H1 (cell line): ENCODE measurements around the gene COMP. TPM values are rescaled to one million over a fixed set of nuclear protein-coding genes. Genes with fewer than 3 reads are reported as not detected.

Experiments used
- CTCF ChIA-PET: fragments of 300-600 bp; sonication (Branson Sonifier 250); formaldehyde crosslinking; loops from one replicate; lab custom pipeline; 2021; ENCODE audit not compliant: partially characterized antibody; lab: Charles Lee
- POLR2A ChIA-PET: fragments of 300-600 bp; sonication (Branson Sonifier 250); formaldehyde crosslinking; loops from one replicate; lab custom pipeline; 2021; ENCODE audit warnings: inconsistent platforms; ENCODE audit not compliant: partially characterized antibody; lab: Charles Lee
- DNase-seq, 2 experiments: peaks; one replicate each; pipeline versions ENCODE4 v3.0.0 to v3.0.0-alpha.2; 2010 to 2022; ENCODE audit warnings: low spot score in 2 of 2, low read depth in 1 of 2, mixed read lengths in 1 of 2
- FAIRE-seq: peaks from 2 replicates; lab custom pipeline; 2011; peaks lifted over from hg19 to GRCh38; lab: Jason Lieb, UNC
- H2AFZ ChIP-seq: 2 replicates; pipeline ENCODE4 v1.8.1; 2012; ENCODE audit warnings: low read length, inconsistent platforms
- H2AK5ac ChIP-seq: 2 replicates; pipeline ENCODE4 v1.6.1; 2013; ENCODE audit warnings: low read depth, low read length
- H2BK120ac ChIP-seq: replicated peaks from 2 replicates; pipeline ENCODE3; 2013; ENCODE audit warnings: low read depth, low read length, inconsistent platforms
- H2BK12ac ChIP-seq: 2 replicates; pipeline ENCODE4 v1.6.1; 2013; ENCODE audit warnings: low read depth, low read length
- H2BK15ac ChIP-seq: 2 replicates; pipeline ENCODE4 v1.6.1; 2013; ENCODE audit warnings: low read length
- H2BK20ac ChIP-seq: 2 replicates; pipeline ENCODE4 v1.6.1; 2013; ENCODE audit warnings: low read length
- H2BK5ac ChIP-seq: 2 replicates; pipeline ENCODE4 v1.6.1; 2013; ENCODE audit warnings: low read depth, low read length
- H3K14ac ChIP-seq: 2 replicates; pipeline ENCODE4 v1.6.1; 2013; ENCODE audit warnings: inconsistent platforms; ENCODE audit not compliant: insufficient read length
- H3K18ac ChIP-seq: 2 replicates; pipeline ENCODE4 v1.6.1; 2013; ENCODE audit warnings: low read length; ENCODE audit errors: extremely low read depth
- H3K23ac ChIP-seq: 2 replicates; pipeline ENCODE4 v1.6.1; 2013; ENCODE audit warnings: inconsistent platforms; ENCODE audit not compliant: insufficient read length
- H3K23me2 ChIP-seq: 2 replicates; pipeline ENCODE4 v1.6.1; 2013; ENCODE audit warnings: low read depth, low read length
- H3K27ac ChIP-seq: 2 replicates; pipeline ENCODE4 v1.6.1; 2011; ENCODE audit warnings: low read depth, low read length, inconsistent platforms
- H3K27me3 ChIP-seq, 4 experiments: replicated peaks in 1 of 4; 1 replicate in 1 of 4; 2 replicates in 3 of 4; pipeline versions ENCODE4 v1.6.1 to v1.8.1; 2011 to 2013; ENCODE audit warnings: low read length in 3 of 4, mild to moderate bottlenecking in 3 of 4, inconsistent platforms in 2 of 4, mixed read lengths in 2 of 4, moderate library complexity in 1 of 4; ENCODE audit not compliant: control insufficient read depth in 3 of 4, insufficient read depth in 3 of 4; ENCODE audit errors: extremely low read depth in 1 of 4
- H3K36me3 ChIP-seq, 4 experiments: 2 replicates each; pipeline versions ENCODE4 v1.6.1 to v1.8.1; 2011 to 2013; ENCODE audit warnings: mild to moderate bottlenecking in 4 of 4, low read length in 3 of 4, moderate library complexity in 2 of 4, control low read depth in 1 of 4, inconsistent platforms in 1 of 4; ENCODE audit not compliant: insufficient read depth in 4 of 4, control insufficient read depth in 2 of 4
- H3K4ac ChIP-seq: replicated peaks from 2 replicates; pipeline ENCODE3; 2013; ENCODE audit warnings: low read length, low read depth, mixed read lengths, inconsistent platforms; ENCODE audit not compliant: insufficient read length
- H3K4me1 ChIP-seq, 4 experiments: replicated peaks in 1 of 4; 1 replicate in 1 of 4; 2 replicates in 3 of 4; pipeline versions ENCODE4 v1.6.1 to v1.8.1; 2011 to 2013; ENCODE audit warnings: low read length in 3 of 4, inconsistent platforms in 2 of 4, mixed read lengths in 1 of 4; ENCODE audit not compliant: insufficient read depth in 4 of 4, control insufficient read depth in 3 of 4
- H3K4me2 ChIP-seq, 2 experiments: 2 replicates each; pipeline versions ENCODE4 v1.6.1 to v1.8.1; 2011 to 2013; ENCODE audit warnings: low read depth in 2 of 2, low read length in 2 of 2, control low read depth in 1 of 2, inconsistent platforms in 1 of 2, mild to moderate bottlenecking in 1 of 2; ENCODE audit not compliant: insufficient read depth in 1 of 2
- H3K4me3 ChIP-seq, 4 experiments: fragments of 200-600, 300-600 bp in 1 of 4; sonication (generic), shearing (Covaris generic), sonication (Bioruptor Twin) in 1 of 4; 2 replicates each; pipeline versions ENCODE4 v1.5.1 to v1.8.1; 2011 to 2016; ENCODE audit warnings: low read length in 4 of 4, low read depth in 3 of 4, control low read depth in 2 of 4, inconsistent platforms in 2 of 4, mild to moderate bottlenecking in 2 of 4, mixed read lengths in 1 of 4, moderate library complexity in 1 of 4; ENCODE audit not compliant: insufficient read depth in 2 of 4; ENCODE audit errors: extremely low read depth in 1 of 4
- H3K56ac ChIP-seq: replicated peaks from 2 replicates; pipeline ENCODE3; 2013; ENCODE audit warnings: low read depth, mild to moderate bottlenecking, mixed read lengths, low read length, inconsistent platforms; ENCODE audit not compliant: insufficient read length
- H3K79me1 ChIP-seq: 2 replicates; pipeline ENCODE4 v1.6.1; 2013; ENCODE audit warnings: low read depth, low read length, control low read depth
- H3K79me2 ChIP-seq, 2 experiments: 2 replicates each; pipeline versions ENCODE4 v1.6.1 to v1.8.1; 2012 to 2013; ENCODE audit warnings: low read length in 2 of 2, mild to moderate bottlenecking in 2 of 2, inconsistent platforms in 1 of 2; ENCODE audit not compliant: insufficient read depth in 2 of 2, control insufficient read depth in 1 of 2
- H3K9ac ChIP-seq, 4 experiments: replicated peaks in 1 of 4; 1 replicate in 1 of 4; 2 replicates in 3 of 4; pipeline versions ENCODE4 v1.6.1 to v1.8.1; 2011 to 2013; ENCODE audit warnings: low read depth in 3 of 4, low read length in 3 of 4, control low read depth in 2 of 4, mild to moderate bottlenecking in 2 of 4, moderate library complexity in 2 of 4, inconsistent platforms in 1 of 4; ENCODE audit errors: extremely low read depth in 1 of 4
- H3K9me3 ChIP-seq, 2 experiments: 2 replicates each; pipeline versions ENCODE4 v1.6.1 to v1.8.1; 2012 to 2013; ENCODE audit warnings: mild to moderate bottlenecking in 2 of 2, moderate library complexity in 2 of 2, control low read depth in 1 of 2, inconsistent platforms in 1 of 2, low read depth in 1 of 2, low read length in 1 of 2, mixed read lengths in 1 of 2; ENCODE audit not compliant: insufficient read depth in 2 of 2
- H4K20me1 ChIP-seq, 2 experiments: replicated peaks in 1 of 2; 2 replicates each; pipeline versions ENCODE3 to v1.8.1; 2011 to 2013; ENCODE audit warnings: inconsistent platforms in 2 of 2, low read length in 2 of 2, mild to moderate bottlenecking in 1 of 2; ENCODE audit not compliant: insufficient read depth in 2 of 2, control insufficient read depth in 1 of 2
- H4K5ac ChIP-seq: 2 replicates; pipeline ENCODE4 v1.6.1; 2013; ENCODE audit warnings: low read length, low read depth, mixed read lengths, inconsistent platforms; ENCODE audit not compliant: insufficient read length
- H4K8ac ChIP-seq: 2 replicates; pipeline ENCODE4 v1.8.0; 2013; ENCODE audit warnings: mild to moderate bottlenecking, moderate library complexity, low read length, inconsistent platforms; ENCODE audit not compliant: insufficient read depth; ENCODE audit errors: extremely low read depth
- H4K91ac ChIP-seq: replicated peaks from 2 replicates; pipeline ENCODE3; 2013; ENCODE audit warnings: low read length, mixed read lengths, inconsistent platforms; ENCODE audit not compliant: insufficient read length
- POLR2AphosphoS5 ChIP-seq: IDR thresholded peaks from 2 replicates; pipeline ENCODE4 v1.6.1; 2011; ENCODE audit warnings: low read depth, low read length
- SRF ChIP-seq: IDR thresholded peaks from 2 replicates; pipeline ENCODE4 v1.6.1; 2011; ENCODE audit warnings: mild to moderate bottlenecking, low read depth, low read length, moderate library complexity
- SUZ12 ChIP-seq: fragments of 200-600 bp; sonication (generic); IDR thresholded peaks from 2 replicates; pipeline ENCODE4 v1.6.1; 2012; ENCODE audit warnings: mild to moderate bottlenecking, inconsistent platforms, low read length, moderate library complexity, mixed read lengths
- TAF7 ChIP-seq: optimal IDR thresholded peaks from 2 replicates; pipeline ENCODE3; 2011; ENCODE audit warnings: low read depth, mild to moderate bottlenecking, inconsistent platforms, low read length, moderate library complexity, borderline replicate concordance
- WGBS, 2 experiments: shearing (Covaris generic) in 1 of 2; methylation state at CpG; one replicate each; pipeline versions ENCODE4 v1.1.6 to v1.1.7; 2013 to 2015; ENCODE audit warnings: low lambda C conversion rate in 2 of 2, mixed read lengths in 2 of 2, inconsistent platforms in 1 of 2, low coverage in 1 of 2, missing lambda C conversion rate in 1 of 2; ENCODE audit not compliant: insufficient replicate concordance in 2 of 2, insufficient coverage in 1 of 2, insufficient read length in 1 of 2; ENCODE audit errors: extremely low coverage in 1 of 2, missing lambda C conversion rate in 1 of 2; 5-methylcytosine and 5-hydroxymethylcytosine counted together
- polyA plus RNA-seq, 7 experiments: library from polyadenylated mRNA; depleted of rRNA in 3 of 7; stranded (reverse) in 5 of 7; unstranded in 2 of 7; fragments of >200 nt in 5 of 7; fragments of 200-250 nt in 2 of 7; gene quantifications; 1 replicate in 5 of 7; 2 replicates in 1 of 7; 4 replicates in 1 of 7; pipeline versions ENCODE4 v1.2.1 to v1.2.3, GENCODE V29; 2011 to 2013; ENCODE audit warnings: missing spikeins in 2 of 7, mixed read lengths in 2 of 7
- total RNA-seq: library from RNA; stranded (reverse); fragmentation: NEBNext Ultra II Directional; extraction: Animal tissue kit (Norgen Biotek cat#: 25700); gene quantifications from 2 replicates; pipeline ENCODE4 v1.2.1, GENCODE V29; 2021

The COMP gene
- total and polyA plus RNA-seq, 2 of the 8 experiments (the other 6 are each of a cell fraction or from before 2014, with no cell fraction given): 0.17 TPM

GRCh38 chr19:18750295-18750970 is 40.7 kb downstream of the COMP start:
- no peak overlapping the region for H3K4me2 ChIP-seq
- no peak overlapping the region for H3K4me3 ChIP-seq
- H3K79me2 ChIP-seq: no peaks in the 10 kb centered on the region
- no peaks in the 10 kb centered on the region; a peak in 1 of 7 replicates for H3K27me3 ChIP-seq
- H3K27ac ChIP-seq: no peak overlapping the region
- H2AFZ ChIP-seq: no peak overlapping the region
- H4K20me1 ChIP-seq: peaks cover 1 to 2% of the 10 kb centered on the region in 2 experiments
- peaks cover 0 to 20% (median 11%) of the 10 kb centered on the region in 4 experiments; a peak in 6 of 7 replicates for H3K4me1 ChIP-seq
- H2BK5ac ChIP-seq: no peak overlapping the region
- no peak overlapping the region for H4K91ac ChIP-seq
- no peak overlapping the region for H2BK12ac ChIP-seq
- no peak overlapping the region for H4K5ac ChIP-seq
- H3K36me3 ChIP-seq: no peaks in the 10 kb centered on the region
- ChIA-PET POLR2A (interaction anchor here (1.0 kb wide), 1 partner anchor 10 kb away, joined by 3 read pairs; no protein-coding TSS in a partner anchor), CTCF (interaction anchor here (1.1 to 1.4 kb wide), 3 partner anchors 11 to 98 kb away, joined by 3 read pairs; no protein-coding TSS in a partner anchor)
- FAIRE-seq (no peak), DNase-seq (no peak)
- no peaks in the 10 kb centered on the region; the same call in 1 of the 2 replicates for H3K23me2 ChIP-seq
- no peaks in the 10 kb centered on the region for H3K9me3 ChIP-seq
- H3K9ac ChIP-seq: no peak overlapping the region
- no peak overlapping the region for H3K4ac ChIP-seq
- no peak overlapping the region for H2BK15ac ChIP-seq
- H3K18ac ChIP-seq: no peak overlapping the region
- H4K8ac ChIP-seq: no peak overlapping the region; the same call in 1 of the 2 replicates
- H2BK120ac ChIP-seq: no peak overlapping the region
- 0 out of 2 replicates have a peak overlapping the region, but pooled peaks have one; percentile 53 for H2AK5ac ChIP-seq
- no peak overlapping the region for H3K23ac ChIP-seq
- H3K79me1 ChIP-seq: no peaks in the 10 kb centered on the region
- H2BK20ac ChIP-seq: no peak overlapping the region
- WGBS, 2 experiments: 93% methylated on average over 19 of the region's 19 CpGs; no CpG with 5 or more reads in 1 of the 2 experiments
- H3K56ac ChIP-seq: no peak overlapping the region
- no peak overlapping the region for H3K14ac ChIP-seq
- TF ChIP-seq SUZ12 (no peak), TAF7 (no peak), SRF (no peak), POLR2AphosphoS5 (no peak)
